ENCODE data around the gene SLC2A8. TPM values are rescaled to one million over a fixed set of nuclear protein-coding genes. Genes with fewer than 3 reads are reported as not detected.

Gene SLC2A8, protein sequence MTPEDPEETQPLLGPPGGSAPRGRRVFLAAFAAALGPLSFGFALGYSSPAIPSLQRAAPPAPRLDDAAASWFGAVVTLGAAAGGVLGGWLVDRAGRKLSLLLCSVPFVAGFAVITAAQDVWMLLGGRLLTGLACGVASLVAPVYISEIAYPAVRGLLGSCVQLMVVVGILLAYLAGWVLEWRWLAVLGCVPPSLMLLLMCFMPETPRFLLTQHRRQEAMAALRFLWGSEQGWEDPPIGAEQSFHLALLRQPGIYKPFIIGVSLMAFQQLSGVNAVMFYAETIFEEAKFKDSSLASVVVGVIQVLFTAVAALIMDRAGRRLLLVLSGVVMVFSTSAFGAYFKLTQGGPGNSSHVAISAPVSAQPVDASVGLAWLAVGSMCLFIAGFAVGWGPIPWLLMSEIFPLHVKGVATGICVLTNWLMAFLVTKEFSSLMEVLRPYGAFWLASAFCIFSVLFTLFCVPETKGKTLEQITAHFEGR
- 19.3 TPM for total RNA-seq (ENCODE audit: insufficient read depth, low replicate concordance)

DNA sequence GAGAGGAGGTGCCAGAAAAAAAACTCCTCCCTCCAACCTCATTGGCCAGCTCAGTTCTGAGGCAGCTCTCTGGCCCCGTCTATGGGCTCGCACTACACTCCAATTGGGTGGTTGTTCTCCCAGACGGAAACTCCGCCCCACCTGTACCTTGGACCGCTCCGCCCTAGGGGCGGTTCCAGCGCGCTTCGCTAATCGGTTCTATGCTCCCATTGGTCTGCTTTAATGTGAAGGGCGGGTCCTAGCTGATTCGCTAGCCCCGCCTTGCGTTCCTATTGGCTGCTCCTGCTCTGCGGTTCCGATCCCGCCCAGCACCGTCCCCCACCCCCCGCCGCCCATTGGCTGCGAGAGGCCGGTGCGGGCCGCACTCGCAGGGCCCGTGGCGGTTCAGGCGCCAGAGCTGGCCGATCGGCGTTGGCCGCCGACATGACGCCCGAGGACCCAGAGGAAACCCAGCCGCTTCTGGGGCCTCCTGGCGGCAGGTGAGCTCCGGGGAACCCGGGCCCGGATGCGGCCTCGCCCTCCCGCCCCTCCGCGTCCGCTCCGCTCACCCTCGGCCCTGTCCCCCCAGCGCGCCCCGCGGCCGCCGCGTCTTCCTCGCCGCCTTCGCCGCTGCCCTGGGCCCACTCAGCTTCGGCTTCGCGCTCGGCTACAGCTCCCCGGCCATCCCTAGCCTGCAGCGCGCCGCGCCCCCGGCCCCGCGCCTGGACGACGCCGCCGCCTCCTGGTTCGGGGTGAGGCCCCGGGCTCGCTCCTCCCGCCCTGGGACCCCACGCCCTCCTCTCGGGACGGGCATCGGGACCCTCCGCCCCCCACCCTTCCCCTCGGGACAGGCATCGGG lies at the start of gene SLC2A8:
SLC2A8 (plus strand) TSS at position 362 of the 838 bp plus-strand sequence; CDS start at position 424, 62 bp downstream.
- DNase-seq (ENCODE audit: low spot score): peak; percentile 100

DNA sequence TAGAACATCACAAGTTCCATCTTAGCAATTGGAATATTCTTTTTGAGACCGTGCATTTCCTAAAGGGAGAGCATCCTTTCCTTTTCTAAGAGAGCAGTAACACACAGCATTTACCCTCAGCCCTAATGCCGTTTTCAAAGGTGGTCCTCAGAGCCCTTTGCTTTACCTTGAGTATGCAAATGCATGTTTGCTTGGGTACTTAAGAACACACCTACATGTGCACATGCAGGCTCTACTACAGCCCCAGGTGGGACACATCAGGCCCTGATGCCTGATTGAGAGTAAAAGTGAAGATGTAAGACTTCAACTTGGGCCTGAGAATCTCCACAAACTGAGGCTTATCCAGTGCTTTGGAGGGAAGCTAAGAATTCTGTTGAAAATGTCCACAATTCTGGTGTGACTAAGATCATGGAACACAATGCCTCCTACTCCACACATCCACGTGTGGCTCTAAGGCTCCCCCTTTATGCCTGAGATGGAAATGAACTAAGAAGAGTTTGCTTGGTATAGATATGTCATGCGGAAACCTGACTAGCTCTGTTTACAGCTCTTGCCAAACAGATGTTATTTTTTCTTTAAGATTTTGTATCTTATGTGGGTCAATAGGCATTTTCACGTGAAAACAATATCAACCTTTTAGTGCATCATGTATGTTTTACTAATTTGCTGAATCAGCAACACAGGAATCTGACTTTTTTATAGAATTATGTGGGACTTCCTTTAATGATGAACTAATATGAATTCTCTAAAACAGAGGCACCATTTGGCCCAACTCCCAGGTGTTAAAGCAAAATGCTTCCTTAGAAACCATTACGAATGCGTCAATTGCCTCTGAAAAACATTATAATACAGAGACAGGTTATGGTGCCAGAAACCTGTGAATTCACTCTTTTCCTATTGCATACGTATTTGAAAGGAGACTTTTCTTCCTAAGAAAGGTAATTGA lies 48.9 kb upstream of the SLC2A8 start:
- DNase-seq (ENCODE audit: low spot score): peak; percentile 54

GRCh38 chr9:127349483-127350113 lies 47.4 kb upstream of the SLC2A8 start:
- DNase-seq (ENCODE audit: low spot score): no peak

- no peak for DNase-seq (ENCODE audit: low spot score)
Measured at GRCh38 chr9:127351182-127352166, 45.5 kb upstream of the SLC2A8 start.

GRCh38 chr9:127353882-127354281 lies 43.1 kb upstream of the SLC2A8 start:
- no peak for DNase-seq (ENCODE audit: low spot score)

GRCh38 chr9:127356906-127357305 lies 40.1 kb upstream of the SLC2A8 start:
- no peak for DNase-seq (ENCODE audit: low spot score)

DNA sequence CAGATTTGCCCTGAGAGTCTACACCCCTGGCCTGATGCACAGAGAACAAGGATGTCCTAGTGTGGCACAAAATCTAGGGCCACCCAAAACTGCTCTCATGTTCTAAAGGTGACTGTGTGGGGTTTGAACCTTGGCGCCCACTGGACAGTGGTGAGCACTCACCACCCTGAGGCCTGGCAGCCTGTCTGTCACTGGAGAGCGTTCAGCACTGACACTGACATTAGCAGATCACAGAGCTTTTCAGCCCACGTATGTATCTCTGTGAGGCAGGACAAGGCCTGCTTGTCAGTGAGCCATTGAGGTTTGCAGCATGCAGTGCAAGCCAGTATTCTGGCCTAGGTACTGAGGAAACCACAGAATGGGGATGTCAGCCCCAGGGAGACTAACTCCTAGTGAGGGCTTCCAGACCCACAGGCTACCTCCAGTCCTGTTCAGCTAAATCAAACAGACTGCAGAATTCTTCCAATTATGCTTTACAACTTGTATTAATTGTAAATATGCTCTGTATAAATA lies 38.9 kb upstream of the SLC2A8 start:
- no peak for DNase-seq (ENCODE audit: low spot score)

GRCh38 chr9:127358770-127359169 lies 38.2 kb upstream of the SLC2A8 start:
- no peak for DNase-seq (ENCODE audit: low spot score)

GRCh38 chr9:127360250-127360649 lies 36.7 kb upstream of the SLC2A8 start:
- DNase-seq (ENCODE audit: low spot score): no peak

- peak; percentile 50 for DNase-seq (ENCODE audit: low spot score)
Measured at GRCh38 chr9:127360829-127361228, 36.1 kb upstream of the SLC2A8 start.

DNA sequence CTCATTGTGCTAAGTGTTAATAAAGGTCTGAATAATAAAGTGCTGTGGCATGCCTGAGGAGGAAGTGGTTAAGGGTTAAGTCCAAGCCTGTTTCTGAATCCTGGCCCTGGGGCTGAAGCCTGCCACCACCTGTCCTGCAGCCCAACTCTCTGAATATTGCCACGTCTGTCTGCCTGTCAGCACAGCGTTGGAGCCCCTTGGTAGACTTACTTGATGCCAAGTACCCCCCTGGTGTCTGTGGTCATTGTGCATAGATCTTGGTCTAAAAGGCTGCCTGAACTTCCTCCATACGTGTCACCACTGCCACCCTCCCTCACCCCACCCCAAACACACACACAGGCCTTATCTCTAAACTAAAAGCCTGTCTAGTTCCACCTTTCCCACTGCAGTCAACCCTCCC lies 35.4 kb upstream of the SLC2A8 start:
- no peak for DNase-seq (ENCODE audit: low spot score)

DNA sequence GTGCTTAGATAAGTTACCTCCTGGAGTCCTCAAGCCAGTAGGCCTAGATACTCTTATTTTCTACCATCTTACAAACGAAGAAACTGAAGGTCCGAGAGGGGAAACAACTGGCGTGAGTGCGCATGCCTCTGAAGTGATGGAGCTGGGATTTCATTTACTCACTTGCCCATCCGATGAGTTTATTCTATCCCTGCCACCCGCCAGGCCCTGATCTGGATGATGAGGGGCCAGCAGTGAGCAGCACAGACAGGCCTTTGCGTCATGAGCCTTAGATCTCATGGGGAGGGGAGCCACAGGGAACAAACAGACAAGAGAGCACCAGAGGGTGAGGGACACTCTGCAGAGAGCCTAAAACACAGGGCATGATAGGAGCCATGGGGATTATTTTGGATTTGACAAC lies 34.1 kb upstream of the SLC2A8 start:
- DNase-seq (ENCODE audit: low spot score): no peak

GRCh38 chr9:127365461-127365860 lies 31.5 kb upstream of the SLC2A8 start:
- DNase-seq (ENCODE audit: low spot score): no peak

DNA sequence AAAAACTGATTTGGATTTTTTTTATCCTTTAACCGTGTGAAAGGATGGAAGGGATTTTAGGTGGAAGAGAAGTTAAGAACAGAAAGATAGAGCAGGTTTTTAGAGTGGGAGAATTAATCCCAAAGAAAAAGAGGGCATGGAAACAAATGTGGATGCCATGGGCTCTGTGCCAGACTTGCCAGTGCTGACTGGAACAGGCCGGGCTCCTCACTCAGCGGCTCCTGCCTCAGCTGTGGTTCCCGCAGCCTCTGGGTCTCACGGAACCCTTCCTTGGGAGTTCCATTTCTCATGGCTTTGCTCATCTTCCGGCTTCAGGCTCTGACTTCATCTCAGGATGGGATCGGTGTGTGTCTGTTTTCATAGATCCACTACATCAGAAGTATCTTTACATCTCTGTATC lies 30.4 kb upstream of the SLC2A8 start:
- no peak for DNase-seq (ENCODE audit: low spot score)

DNA sequence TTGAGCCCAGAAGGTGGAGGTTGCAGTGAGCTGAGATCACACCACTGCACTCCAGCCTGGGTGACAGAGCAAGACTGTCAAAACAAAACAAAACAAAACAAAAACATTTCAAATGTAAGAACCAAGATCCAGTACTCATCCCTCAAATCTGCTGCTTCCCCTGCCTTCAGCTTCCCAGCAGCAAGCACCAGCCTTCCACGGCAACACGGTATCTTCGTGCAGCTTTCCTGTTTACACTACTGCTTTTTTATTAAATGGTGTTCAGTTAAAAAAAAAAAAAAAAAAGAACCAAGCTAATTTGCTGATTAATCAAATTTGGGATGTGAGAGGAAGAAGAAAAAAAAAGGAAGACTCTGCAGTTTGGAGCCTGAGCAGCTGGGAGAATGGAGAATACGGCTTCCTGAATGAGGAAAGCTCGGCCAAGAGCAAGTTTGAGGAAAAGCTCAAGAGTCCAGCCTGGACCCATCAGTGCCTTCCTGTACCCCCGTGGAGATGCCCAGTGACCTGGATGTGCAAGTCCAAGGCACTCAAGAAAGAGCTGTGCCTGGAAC lies 28.0 kb upstream of the SLC2A8 start:
- no peak for DNase-seq (ENCODE audit: low spot score)

- DNase-seq (ENCODE audit: low spot score): no peak
Measured at GRCh38 chr9:127369428-127369827, 27.5 kb upstream of the SLC2A8 start.

- no peak for DNase-seq (ENCODE audit: low spot score)
Measured at GRCh38 chr9:127370147-127370579, 26.8 kb upstream of the SLC2A8 start.

DNA sequence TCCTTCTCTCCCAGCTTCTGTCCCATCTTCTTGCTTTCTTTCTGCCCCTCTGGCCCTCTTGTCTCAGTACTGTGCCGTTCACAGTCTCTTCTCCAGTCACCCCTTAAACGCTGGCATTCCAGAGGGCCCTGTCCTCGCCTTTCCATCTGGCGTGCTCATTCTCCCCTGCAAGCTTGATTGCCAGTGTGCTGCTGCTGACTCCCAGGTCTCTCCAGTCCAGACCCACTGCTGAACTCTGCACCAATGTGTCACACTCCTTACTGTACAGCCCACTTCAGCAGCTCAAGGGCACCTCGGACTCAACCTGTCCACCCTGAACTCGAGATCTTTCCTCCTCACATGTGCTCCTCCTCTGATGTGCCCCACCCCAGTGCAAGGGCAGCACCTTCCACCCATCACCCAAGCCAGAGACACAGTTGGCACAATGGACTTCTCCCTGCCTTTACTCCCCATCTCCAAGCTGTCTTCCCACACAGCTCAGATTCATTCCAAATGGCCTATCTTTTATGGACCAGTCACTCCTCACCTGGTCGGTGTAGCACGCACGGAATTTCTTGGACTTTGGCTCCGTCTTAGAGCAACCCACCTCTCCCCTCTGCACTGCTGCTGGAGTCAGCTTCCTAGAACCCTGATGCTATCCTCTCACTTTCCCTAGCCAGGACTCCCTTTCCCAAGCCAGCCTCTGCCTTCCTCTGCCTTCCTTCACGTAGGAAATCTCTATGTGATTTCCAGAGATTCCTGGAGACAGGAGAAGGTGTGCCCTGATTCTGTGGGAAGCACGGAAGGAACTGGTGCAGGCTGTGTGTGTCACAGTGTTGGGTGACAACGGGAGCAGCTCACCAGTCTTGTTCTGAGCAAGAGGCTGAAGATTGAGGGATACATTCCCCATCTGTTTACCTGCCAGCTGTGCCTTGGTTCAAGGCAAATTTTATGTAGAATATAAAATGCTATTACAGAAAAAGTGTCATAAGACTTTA lies 26.0 kb upstream of the SLC2A8 start:
- DNase-seq (ENCODE audit: low spot score): no peak

Measured in umbilical cord (tissue), 2 donors.